ENCODE results near the gene RAB41.
"Not testable (repeated sequence)": the region's sequence is repeated elsewhere in the genome, so short reads cannot be mapped to it uniquely, and the experiment has no call there.

Gene RAB41

GRCh38 chrX:70281951-70282350 is at the start of gene RAB41:
TSS of gene RAB41 (plus strand) at chrX:70282172. CDS start at chrX:70282218, 46 bp downstream.
- no peak for DNase-seq (ENCODE audit: low spot score)

DNA sequence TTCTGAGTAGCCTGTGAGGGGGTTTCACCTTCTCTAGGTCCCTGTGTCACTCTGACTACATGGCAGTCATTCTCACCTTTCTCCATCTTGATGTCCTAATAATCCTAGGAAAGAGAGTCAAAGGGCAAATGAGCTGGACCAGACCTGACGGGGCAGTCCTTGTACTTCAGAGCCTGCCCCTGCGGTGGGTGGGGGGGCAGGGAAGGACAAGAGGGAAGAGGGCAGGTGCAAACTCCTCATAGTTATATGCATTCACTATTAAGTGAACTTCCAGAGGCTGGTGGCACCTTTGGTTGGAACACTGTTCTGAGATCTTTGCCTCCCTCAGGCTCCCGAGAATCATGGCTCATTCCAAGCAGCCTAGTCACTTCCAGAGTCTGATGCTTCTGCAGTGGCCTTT is 47.6 kb upstream of the RAB41 start, which contains the start of gene AWAT1:
Gene AWAT1 (plus strand): TSS at position 301 of the 400 bp plus-strand sequence. CDS start 41 bp downstream, at position 342.
- no peak for DNase-seq (ENCODE audit: low spot score)

GRCh38 chrX:70240751-70241150 is 41.2 kb upstream of the RAB41 start:
- no peak for DNase-seq (ENCODE audit: low spot score)

GRCh38 chrX:70241501-70241900 is 40.5 kb upstream of the RAB41 start:
- no peak for DNase-seq (ENCODE audit: low spot score)

DNA sequence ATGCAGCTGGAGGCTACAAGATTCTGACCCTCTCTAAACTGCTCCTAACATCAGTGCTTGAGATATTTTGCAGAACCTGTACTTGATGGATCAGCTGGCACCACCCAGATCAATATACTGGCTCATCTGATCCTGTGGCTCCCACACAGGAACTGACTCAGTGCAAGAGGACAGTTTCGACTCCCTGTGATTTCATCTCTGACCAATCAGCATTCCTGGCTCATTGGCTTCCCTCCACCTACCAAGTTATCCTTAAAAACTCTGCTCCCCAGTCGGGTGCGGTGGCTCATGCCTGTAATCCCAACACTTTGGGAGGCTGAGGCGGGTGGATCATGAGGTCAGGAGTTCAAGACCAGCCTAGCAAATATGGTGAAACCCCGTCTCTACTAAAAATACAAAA is 38.4 kb upstream of the RAB41 start:
- DNase-seq (ENCODE audit: low spot score) = not testable (repeated sequence)

DNA sequence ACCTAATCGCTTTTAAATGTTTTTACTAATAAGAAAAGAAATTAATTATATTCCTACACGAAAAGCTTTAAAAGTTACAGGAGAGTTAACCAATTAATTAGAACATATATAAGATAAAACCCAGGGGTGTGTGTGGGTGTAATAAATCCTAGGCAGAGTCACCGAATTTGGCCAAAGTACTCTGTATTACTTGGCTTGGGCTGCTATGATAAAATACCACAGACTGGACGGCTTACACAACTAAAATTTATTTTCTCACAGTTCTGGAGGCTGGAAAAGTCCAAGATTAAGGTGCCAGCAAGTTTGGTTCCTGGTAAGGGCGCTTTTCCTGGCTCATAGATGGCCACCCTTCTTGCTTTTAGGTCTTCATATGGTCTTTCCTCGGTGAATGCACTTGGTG is 37.1 kb upstream of the RAB41 start:
- DNase-seq (ENCODE audit: low spot score) = no peak

DNA sequence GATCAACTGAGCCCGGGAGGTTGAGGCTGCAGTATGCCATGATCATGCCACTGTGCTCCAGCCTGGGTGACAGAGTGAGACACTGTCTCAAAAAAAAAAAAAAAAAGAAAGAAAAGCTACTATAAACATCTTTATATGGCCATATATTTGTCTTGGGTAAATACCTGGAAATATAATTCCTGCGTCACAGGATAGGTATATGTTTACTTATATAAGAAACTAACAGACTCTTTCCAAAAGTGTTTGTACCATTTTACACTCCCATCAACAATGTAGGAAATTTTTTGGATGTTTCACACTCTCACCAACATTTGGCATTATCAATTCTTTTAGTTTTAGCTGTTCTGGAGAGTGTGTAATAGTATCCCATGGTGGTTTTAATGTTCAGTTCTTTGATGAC is 34.7 kb upstream of the RAB41 start:
- DNase-seq (ENCODE audit: low spot score) = no peak

DNA sequence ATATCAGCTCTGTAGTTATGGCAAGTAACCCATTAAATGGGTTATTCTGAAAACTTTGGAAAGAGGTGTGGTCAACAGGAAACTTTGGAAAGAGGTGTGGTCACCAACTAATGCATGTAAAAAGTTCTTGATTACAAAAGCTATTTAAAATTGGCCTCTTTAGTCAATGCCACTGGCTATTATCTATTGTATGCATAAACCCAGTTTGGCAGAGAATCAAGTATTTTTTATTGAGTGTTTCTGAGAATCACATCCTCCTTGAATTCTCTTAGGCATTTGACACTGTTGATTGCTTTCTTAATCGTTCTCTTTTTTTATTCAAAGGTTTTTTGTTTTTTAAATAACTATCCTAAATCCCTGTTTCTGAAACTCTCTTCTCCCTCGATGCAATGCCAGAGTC is 29.5 kb upstream of the RAB41 start:
- no peak for DNase-seq (ENCODE audit: low spot score)

GRCh38 chrX:70253377-70254062 is 28.5 kb upstream of the RAB41 start:
- no peak for DNase-seq (ENCODE audit: low spot score)

- no peak for DNase-seq (ENCODE audit: low spot score)
Measured at GRCh38 chrX:70254063-70254400, 27.9 kb upstream of the RAB41 start.

GRCh38 chrX:70254909-70255308 is 27.1 kb upstream of the RAB41 start:
- DNase-seq (ENCODE audit: low spot score) = no peak

DNA sequence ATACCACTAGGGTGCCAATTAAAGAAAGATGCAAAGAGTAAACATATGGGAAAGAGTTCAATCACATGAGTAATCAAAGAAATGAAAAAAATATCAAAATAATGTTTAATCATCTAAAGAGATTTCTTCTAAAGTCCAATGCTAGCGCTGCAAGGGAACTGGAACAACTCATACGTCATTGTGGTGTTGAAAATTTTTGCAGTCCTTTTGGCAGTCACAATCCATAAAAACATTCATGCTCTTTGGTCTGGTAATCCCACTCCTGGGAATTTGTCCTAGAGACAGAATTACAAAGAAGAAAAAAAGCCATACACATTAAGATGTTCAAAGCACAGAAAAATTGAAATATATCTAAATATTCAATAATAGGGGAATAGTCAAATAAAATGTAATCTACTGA is 26.5 kb upstream of the RAB41 start:
- DNase-seq (ENCODE audit: low spot score) = no peak

DNA sequence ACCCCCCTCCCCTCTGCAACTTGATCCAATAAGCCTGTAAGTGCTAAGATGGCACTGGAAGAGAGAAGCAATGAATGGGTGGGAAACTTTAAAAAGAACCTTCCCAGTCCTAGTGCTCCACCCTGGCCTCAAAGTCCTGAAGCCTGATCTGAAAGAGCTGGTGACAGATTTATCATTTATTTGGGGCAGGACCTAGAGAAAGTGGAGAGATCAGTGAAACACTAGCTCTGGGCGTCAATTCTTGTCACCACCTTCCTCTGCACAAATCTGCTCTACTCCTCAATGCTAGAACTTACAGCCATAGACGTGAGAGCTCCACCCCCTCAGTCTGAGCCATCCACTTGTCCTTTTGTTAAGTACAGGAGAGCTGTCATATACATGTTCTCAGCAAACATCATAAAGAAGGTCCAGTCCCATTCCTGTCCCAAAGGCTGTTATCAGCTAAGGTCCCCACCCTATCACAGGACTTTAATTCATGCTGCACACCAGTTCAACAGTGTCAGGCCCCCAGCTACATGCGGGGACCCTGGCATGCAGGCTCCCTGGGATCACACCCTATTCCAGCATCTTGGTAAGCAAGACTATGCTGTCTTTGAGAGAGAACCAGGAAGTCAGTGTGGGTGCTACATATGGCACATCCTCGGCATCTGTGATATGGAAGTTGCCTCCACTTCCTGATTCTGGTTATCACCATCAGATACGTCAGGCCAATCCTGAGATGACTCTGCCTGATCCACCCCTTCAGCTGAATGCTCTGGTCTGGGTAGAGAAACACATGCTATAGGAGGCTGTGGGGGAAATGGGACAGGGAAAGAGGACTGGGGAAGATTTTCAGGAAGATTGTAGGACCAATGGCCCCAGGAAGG is 24.3 kb upstream of the RAB41 start:
- no peak for DNase-seq (ENCODE audit: low spot score)

- no peak for DNase-seq (ENCODE audit: low spot score)
Measured at GRCh38 chrX:70260104-70260503, 21.9 kb upstream of the RAB41 start, which contains the start of gene P2RY4. TSS of gene P2RY4 (minus strand) at chrX:70260204. CDS start at chrX:70259624, 580 bp downstream.

DNA sequence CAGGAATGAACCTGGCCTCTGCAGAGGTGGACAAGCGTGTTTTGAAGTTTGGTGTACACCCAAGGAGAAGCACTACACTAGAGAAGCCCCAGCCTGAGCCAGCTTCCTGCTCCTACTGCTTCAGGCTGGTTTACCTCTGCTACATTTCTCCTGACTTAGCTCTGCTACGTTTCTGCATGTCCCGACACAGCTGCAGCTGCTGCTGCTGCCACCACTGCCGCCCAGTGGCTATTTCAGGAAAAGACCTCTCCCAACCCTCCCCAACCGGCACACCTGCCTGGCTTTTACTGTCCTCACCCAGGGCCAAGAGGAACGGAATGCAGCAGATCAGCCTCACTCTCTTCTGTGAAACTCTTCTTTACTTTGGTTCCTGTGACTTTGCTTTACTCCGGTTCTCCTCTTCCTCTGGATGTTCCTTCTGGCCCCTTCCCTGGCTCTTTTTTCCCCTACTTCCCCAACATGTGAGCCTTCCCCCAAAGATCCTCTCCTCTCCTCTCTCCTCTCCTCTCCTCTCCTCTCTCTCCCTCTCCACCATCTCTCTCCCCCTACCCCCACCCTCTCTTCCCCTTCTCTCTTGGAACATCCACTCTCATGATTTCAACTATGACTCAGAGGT is 18.9 kb upstream of the RAB41 start:
- DNase-seq (ENCODE audit: low spot score) = peak; percentile 28

DNA sequence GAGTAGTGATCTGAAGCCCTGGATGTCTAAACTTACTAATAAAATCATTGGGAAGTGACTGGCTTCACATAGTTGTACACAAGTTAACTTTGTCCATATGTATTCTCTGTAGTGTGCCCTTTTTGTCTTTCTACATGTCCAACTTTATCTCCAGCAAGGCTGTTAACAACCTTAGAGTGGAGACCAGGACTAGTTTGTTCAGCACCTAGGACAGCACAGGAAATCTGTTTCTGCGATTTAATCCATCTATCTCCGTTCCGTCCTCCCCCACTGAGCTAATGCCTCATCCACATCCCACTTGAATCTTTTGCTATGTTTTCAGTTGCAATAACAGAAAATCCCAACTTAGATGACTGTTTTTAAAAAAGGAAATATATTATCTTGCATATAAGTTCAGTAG is 17.2 kb upstream of the RAB41 start:
- peak; percentile 5 for DNase-seq (ENCODE audit: low spot score)

GRCh38 chrX:70268034-70268433 is 13.9 kb upstream of the RAB41 start, which contains the start of gene ARR3:
TSS of gene ARR3 (plus strand) at chrX:70268334. CDS start at chrX:70269386, 1,052 bp downstream.
- DNase-seq (ENCODE audit: low spot score) = no peak

- DNase-seq (ENCODE audit: low spot score) = not testable (repeated sequence)
Measured at GRCh38 chrX:70274029-70274428, 7.9 kb upstream of the RAB41 start.

- no peak for DNase-seq (ENCODE audit: low spot score)
Measured at GRCh38 chrX:70279081-70279480, 2.9 kb upstream of the RAB41 start.

DNA sequence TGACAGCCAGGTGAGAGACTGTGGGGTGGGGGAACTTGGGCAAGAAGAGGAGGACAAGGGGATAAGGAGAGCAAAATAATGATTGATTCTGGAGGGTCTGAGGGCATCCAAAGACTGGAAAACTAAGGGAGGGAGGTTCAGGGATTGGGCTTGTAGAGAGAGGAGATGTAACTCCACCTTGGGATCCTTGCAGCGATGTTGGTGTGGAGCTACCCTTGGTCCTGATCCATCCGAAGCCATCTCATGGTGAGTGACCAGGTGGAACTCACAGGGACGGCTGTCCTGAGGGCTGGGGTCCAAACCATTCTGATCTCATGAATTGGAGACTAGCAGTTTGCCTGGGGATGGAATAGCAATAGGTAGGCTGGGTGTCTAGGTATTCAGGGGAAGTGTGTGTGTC is 1.4 kb upstream of the RAB41 start:
- no peak for DNase-seq (ENCODE audit: low spot score)

- DNase-seq (ENCODE audit: low spot score) = peak; percentile 7
Measured at GRCh38 chrX:70289168-70289792, 7.3 kb downstream of the RAB41 start.
